Smooth muscle cell (in vitro differentiated cells): ENCODE measurements around the gene SHROOM4. TPM values are rescaled to one million over a fixed set of nuclear protein-coding genes. Genes with fewer than 3 reads are reported as not detected.

Experiments used
- DNase-seq: peaks from one replicate; lab custom pipeline; 2025; ENCODE audit not compliant: unreplicated experiment; lab: John Stamatoyannopoulos, UW
- H2AFZ ChIP-seq: fragments of 200-600 bp; sonication (generic); 2 replicates; pipeline ENCODE4 v1.6.0; 2016; ENCODE audit warnings: antibody characterized with exemption, low read depth, mild to moderate bottlenecking
- H3F3A ChIP-seq: fragments of 200-600 bp; sonication (generic); 2 replicates; pipeline ENCODE4 v1.6.0; 2017; ENCODE audit warnings: antibody characterized with exemption, low read depth
- H3K27ac ChIP-seq: fragments of 200-600 bp; sonication (generic); 2 replicates; pipeline ENCODE4 v1.5.1; 2016; ENCODE audit warnings: low read depth, mild to moderate bottlenecking
- H3K27me3 ChIP-seq: fragments of 200-600 bp; sonication (generic); 2 replicates; pipeline ENCODE4 v1.6.1; 2016; ENCODE audit warnings: low read depth, mild to moderate bottlenecking
- H3K36me3 ChIP-seq: fragments of 200-600 bp; sonication (generic); 2 replicates; pipeline ENCODE4 v1.5.1; 2016; ENCODE audit warnings: low read depth
- H3K4me1 ChIP-seq: fragments of 200-600 bp; sonication (generic); 2 replicates; pipeline ENCODE4 v1.5.1; 2016; ENCODE audit warnings: low read depth
- H3K4me2 ChIP-seq: fragments of 200-600 bp; sonication (generic); 2 replicates; pipeline ENCODE4 v1.6.0; 2016; ENCODE audit warnings: mild to moderate bottlenecking
- H3K4me3 ChIP-seq: fragments of 200-600 bp; sonication (generic); 2 replicates; pipeline ENCODE4 v1.5.1; 2016; ENCODE audit warnings: mild to moderate bottlenecking
- H3K79me2 ChIP-seq: fragments of 200-600 bp; sonication (generic); 2 replicates; pipeline ENCODE4 v1.6.0; 2016; ENCODE audit warnings: low read depth, mild to moderate bottlenecking
- H3K9ac ChIP-seq: fragments of 200-600 bp; sonication (generic); 2 replicates; pipeline ENCODE4 v1.6.0; 2016; ENCODE audit warnings: low read depth
- H3K9me3 ChIP-seq: fragments of 200-600 bp; sonication (generic); replicated peaks from 2 replicates; pipeline ENCODE4 v1.5.1; 2016; ENCODE audit warnings: low read depth
- H4K20me1 ChIP-seq: fragments of 200-600 bp; sonication (generic); 2 replicates; pipeline ENCODE4 v1.6.0; 2016; ENCODE audit warnings: low read depth
- WGBS: methylation state at CpG from one replicate; pipeline ENCODE4 v1.1.7; 2016; ENCODE audit warnings: low lambda C conversion rate; 5-methylcytosine and 5-hydroxymethylcytosine counted together
- polyA plus RNA-seq: library from polyadenylated mRNA; unstranded; fragments of >200 nt; fragmentation: Nextera tagmentation; extraction: Ambion mirVana; gene quantifications from 2 replicates; pipeline ENCODE4 v1.2.1, GENCODE V29; 2016
- total RNA-seq: library from RNA; depleted of rRNA; stranded (reverse); fragments of >200 nt; gene quantifications from 2 replicates; pipeline ENCODE4 v1.2.3, GENCODE V29; 2014
- TF ChIP-seq, protein P1 (sequence below): fragments of 200-600 bp; sonication (generic); IDR thresholded peaks from 2 replicates; pipeline ENCODE4 v1.5.1; 2017; ENCODE audit warnings: borderline replicate concordance, mild to moderate bottlenecking, antibody characterized with exemption; ENCODE audit not compliant: insufficient read depth, poor library complexity, severe bottlenecking

Gene SHROOM4
- total and polyA plus RNA-seq, 2 experiments from 2014 or later: 1.1 to 7.9 TPM

DNA sequence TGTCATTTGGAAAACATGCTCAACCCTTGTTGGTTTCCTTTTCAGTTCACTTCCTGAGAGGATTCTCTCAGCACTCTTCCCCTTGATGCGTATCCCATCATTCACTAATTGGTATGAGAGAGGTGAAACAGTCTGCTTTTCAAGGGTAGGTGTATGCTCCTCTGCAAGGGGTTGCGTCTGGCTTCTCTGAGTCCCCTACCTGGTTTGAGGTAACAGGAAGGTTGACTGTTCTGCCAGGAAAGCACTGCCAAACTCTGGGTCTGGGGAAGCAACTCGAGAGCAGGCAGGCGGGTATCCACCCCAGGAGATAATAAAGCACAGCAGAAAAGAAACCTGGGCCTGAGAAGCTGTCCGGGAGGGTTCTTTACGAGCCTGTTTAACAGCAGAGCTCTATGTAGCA, 101.2 kb downstream of the SHROOM4 start:
- DNase-seq: no peak
- Histone ChIP-seq H3K4me3 (no peak overlapping the region), H3K9me3 (no peaks in the 10 kb centered on the region), H3K79me2 (no peaks in the 10 kb centered on the region), H3K4me2 (no peak overlapping the region), H3F3A (no peaks in the 10 kb centered on the region), H3K27ac (no peak overlapping the region), H3K9ac (no peak overlapping the region), H2AFZ (no peak overlapping the region), H4K20me1 (peaks cover 5% of the 10 kb centered on the region), H3K27me3 (no peaks in the 10 kb centered on the region), H3K36me3 (no peaks in the 10 kb centered on the region), H3K4me1 (peaks cover 7% of the 10 kb centered on the region)
- TF ChIP-seq, protein P1, sequence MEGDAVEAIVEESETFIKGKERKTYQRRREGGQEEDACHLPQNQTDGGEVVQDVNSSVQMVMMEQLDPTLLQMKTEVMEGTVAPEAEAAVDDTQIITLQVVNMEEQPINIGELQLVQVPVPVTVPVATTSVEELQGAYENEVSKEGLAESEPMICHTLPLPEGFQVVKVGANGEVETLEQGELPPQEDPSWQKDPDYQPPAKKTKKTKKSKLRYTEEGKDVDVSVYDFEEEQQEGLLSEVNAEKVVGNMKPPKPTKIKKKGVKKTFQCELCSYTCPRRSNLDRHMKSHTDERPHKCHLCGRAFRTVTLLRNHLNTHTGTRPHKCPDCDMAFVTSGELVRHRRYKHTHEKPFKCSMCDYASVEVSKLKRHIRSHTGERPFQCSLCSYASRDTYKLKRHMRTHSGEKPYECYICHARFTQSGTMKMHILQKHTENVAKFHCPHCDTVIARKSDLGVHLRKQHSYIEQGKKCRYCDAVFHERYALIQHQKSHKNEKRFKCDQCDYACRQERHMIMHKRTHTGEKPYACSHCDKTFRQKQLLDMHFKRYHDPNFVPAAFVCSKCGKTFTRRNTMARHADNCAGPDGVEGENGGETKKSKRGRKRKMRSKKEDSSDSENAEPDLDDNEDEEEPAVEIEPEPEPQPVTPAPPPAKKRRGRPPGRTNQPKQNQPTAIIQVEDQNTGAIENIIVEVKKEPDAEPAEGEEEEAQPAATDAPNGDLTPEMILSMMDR: no peak
- 49% methylated on average over 6 of the region's 6 CpGs for WGBS

DNA sequence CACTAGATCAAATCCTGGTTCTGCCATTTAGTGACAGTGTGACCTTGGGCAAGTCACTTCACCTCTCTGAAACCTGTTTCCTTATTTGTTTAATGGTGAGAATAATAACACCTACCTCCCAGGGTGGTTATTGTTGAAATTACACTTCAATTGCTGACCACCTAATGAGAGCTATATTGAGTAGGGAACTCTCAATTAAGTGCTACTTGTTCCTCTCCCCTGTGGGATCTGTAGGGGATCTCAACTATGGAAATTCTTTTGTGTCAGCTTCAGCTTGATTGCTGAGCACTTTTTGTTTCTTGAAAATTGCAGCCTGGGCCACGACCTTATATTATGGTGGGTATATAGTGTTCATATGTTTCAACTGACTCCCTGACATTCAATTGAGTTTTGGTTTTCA, 102.1 kb downstream of the SHROOM4 start:
- Histone ChIP-seq H3K4me2 (no peak overlapping the region), H3K79me2 (peaks cover 1% of the 10 kb centered on the region), H2AFZ (no peak overlapping the region), H3K36me3 (no peaks in the 10 kb centered on the region), H3K9me3 (no peaks in the 10 kb centered on the region), H3K4me1 (peaks cover 7% of the 10 kb centered on the region), H4K20me1 (peaks cover 5% of the 10 kb centered on the region), H3F3A (no peaks in the 10 kb centered on the region), H3K27me3 (no peaks in the 10 kb centered on the region), H3K4me3 (no peak overlapping the region), H3K9ac (no peak overlapping the region), H3K27ac (no peak overlapping the region)
- 42% methylated on average over 1 of the region's 1 CpG for WGBS
- TF ChIP-seq, protein P1: no peak
- no peak for DNase-seq

DNA sequence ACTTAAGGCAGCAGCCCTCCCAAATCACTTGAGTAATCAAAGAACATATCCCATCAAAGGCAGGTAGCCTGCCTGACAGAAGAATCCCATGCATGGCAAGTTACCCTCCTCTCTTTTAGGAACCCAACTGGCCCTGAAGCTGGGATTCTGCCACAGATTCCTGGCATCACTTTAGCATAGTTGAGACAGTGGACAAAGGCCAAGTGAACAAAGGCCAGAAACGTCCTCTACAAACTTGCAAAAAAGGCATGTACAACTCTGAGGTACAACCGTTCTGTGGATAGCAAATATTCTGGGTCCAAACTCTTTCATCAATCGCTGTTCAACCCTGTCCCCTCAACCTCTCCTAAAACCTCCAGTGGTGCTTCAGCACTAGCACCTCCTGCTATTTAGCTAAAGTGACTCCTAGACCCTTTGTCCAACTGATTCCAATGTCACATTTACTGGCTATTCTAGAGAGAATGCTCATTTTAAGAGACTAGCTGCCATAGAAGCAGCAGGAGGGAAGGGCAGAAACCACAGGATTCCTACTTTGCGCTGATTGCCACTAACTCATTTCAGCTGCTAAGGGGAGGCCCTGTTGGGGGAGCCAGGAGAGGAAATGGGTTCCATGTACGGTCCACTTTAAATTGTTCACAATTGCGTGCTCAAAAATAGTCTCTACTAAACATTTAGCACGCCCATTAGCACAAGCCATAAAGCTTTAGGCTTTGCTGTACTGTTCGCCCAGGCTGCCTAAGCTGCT, 105.9 kb downstream of the SHROOM4 start:
- TF ChIP-seq, protein P1: no peak
- WGBS: 60% methylated on average over 8 of the region's 8 CpGs
- Histone ChIP-seq H3K9ac (no peak overlapping the region), H3K4me3 (no peak overlapping the region), H3K36me3 (no peaks in the 10 kb centered on the region), H3K4me1 (peaks cover 11% of the 10 kb centered on the region), H3K79me2 (peaks cover 7% of the 10 kb centered on the region), H3K9me3 (no peaks in the 10 kb centered on the region), H3K27me3 (no peaks in the 10 kb centered on the region), H3K4me2 (peak overlapping the region; percentile 14), H4K20me1 (peaks cover 5% of the 10 kb centered on the region), H3K27ac (no peak overlapping the region), H3F3A (no peaks in the 10 kb centered on the region), H2AFZ (no peak overlapping the region)
- no peak for DNase-seq

DNA sequence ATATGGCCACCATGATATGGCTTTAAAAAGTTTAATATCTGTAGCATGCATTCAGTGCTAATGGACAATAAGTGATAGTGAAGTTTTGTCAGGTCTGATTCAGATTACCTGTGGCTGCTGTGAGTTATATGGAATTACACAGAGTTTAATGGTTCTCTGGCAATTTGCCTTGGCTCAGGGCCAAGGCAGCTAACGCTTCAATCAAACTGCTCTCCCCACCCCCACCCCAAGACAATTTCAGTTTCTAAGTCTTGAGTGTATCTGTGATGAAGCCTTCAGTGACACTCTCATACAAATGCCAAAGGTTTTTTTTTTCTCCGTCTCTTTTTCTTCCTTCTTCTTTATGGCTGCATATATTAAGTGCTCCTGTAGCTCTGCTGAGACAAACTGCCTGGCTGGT, 106.6 kb downstream of the SHROOM4 start:
- Histone ChIP-seq H4K20me1 (peaks cover 5% of the 10 kb centered on the region), H3K27me3 (no peaks in the 10 kb centered on the region), H3K79me2 (peaks cover 7% of the 10 kb centered on the region), H2AFZ (no peak overlapping the region), H3K4me1 (peaks cover 11% of the 10 kb centered on the region), H3K36me3 (no peaks in the 10 kb centered on the region), H3K4me3 (no peak overlapping the region), H3F3A (no peaks in the 10 kb centered on the region), H3K9me3 (no peaks in the 10 kb centered on the region), H3K9ac (no peak overlapping the region), H3K27ac (no peak overlapping the region), H3K4me2 (no peak overlapping the region)
- TF ChIP-seq, protein P1: no peak
- 39% methylated on average over 2 of the region's 2 CpGs for WGBS
- DNase-seq: no peak
